Anterior cingulate cortex (tissue), 58 donors: ENCODE results near the gene ROR2.
"Not testable (repeated sequence)": the region's sequence is repeated elsewhere in the genome, so short reads cannot be mapped to it uniquely, and the experiment has no call there.

Experiments used
- DNase-seq, 58 donors: peaks; one replicate each; lab custom pipeline; 2025; lab: John Stamatoyannopoulos, UW

ROR2 gene

GRCh38 chr9:91564081-91564670, 385.9 kb downstream of the ROR2 start:
- no peak for DNase-seq

DNA sequence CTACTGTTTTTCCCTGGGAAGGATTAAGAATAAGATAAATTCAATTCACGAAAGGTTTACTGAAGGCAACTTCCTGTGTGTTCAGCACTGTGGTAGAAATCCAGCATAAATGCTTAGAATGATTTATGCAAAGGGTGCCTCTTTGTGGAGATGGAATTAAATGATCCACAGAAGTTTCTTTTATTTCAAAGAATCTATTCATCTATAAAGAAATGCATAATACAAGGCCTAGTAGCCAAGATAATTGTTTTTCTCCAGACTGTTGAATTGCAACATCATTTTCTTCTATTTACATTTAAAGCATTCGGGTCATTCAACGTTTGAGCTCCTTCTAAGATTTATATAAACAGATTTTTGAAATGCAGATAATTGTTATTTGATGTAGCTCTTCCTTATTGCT, 387.6 kb downstream of the ROR2 start:
- DNase-seq, result no peak

GRCh38 chr9:91560301-91560700, 389.7 kb downstream of the ROR2 start:
- DNase-seq, result no peak

DNA sequence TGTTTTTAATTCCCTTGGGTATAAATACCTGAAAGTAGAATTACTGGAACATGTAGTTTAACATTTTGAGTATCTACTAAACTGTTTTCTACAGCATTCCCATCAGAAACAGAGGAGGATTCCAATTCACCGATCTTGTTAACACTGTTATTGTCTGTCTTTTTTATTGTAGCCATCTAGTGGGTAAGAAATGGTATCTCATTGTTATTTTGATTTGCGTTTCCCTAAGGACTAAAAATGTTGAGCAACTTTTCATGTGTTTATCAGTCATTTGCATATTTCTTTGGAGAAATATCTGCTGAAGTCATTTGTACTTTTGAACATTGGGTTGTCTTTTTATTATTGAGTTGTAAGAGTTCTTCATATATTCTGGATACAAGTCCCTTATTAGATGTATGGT, 391.1 kb downstream of the ROR2 start:
- no peak for DNase-seq

DNA sequence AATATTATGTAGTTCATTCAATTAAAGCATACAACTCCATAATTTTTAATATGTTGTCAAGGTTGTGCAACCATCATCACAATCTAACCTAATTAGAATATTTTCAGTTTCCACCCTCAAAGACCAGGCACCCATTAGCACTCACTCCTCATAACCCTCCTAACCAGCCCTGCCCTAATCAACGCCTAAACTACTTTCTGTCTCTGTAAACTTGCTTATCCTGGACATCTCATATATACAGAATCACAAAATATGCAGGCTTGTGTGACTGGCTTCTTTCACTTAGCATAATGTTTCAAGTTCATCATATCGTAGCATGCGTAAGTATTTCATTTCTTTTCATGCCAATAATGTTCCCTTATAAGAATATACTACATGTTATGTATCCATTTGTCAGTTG, 391.6 kb downstream of the ROR2 start:
- no peak for DNase-seq

DNA sequence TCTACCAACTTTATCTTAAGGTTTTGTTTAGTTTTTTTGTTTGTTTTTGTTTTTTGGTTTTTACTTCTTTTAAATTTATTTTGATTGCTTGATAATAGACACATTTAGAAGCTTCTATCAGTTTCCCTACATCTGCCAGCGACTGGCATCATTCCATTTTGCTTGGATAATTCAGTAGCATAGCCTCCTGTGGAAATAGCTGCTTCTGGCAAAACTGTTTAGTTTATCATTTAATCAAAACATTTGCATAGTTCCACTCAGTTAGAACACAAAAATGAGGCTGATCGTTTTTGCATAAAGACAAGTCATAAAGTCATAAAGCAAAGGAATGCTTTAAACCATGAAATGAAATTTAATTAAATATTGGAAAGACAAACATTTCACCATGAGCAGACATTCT, 392.7 kb downstream of the ROR2 start:
- no peak for DNase-seq

- DNase-seq, result no peak
These were observed 394.9 kb downstream of the ROR2 start for GRCh38 chr9:91555132-91555531.

- DNase-seq, result no peak
These were observed 400.9 kb downstream of the ROR2 start for GRCh38 chr9:91549177-91549576.

GRCh38 chr9:91547081-91547480, 402.9 kb downstream of the ROR2 start:
- DNase-seq, result no peak

GRCh38 chr9:91546574-91546973, 403.5 kb downstream of the ROR2 start:
- no peak for DNase-seq

DNA sequence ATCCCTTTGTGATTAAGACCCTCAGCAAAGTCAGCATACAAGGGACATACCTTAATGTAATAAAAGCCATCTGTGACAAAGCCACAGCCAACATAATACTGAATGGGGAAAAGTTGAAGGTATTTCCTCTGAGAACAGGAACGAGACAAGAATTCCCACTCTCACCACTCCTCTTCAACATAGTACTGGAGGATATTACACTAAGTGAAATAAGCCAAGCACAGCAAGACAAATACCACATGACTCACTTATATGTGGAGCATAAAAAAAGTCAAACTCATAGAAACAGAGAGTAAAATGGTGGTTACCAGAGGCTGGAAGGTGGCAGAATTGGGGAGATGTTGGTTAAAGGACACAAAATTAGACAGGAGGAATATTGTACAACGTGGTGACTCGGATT, 408.3 kb downstream of the ROR2 start:
- no peak for DNase-seq

- DNase-seq, result not testable (repeated sequence)
These were observed 409.5 kb downstream of the ROR2 start for GRCh38 chr9:91540506-91540905.

GRCh38 chr9:91536211-91536691, 413.8 kb downstream of the ROR2 start:
- no peak for DNase-seq

- no peak for DNase-seq
These were observed 415.7 kb downstream of the ROR2 start for GRCh38 chr9:91534374-91534773.

DNA sequence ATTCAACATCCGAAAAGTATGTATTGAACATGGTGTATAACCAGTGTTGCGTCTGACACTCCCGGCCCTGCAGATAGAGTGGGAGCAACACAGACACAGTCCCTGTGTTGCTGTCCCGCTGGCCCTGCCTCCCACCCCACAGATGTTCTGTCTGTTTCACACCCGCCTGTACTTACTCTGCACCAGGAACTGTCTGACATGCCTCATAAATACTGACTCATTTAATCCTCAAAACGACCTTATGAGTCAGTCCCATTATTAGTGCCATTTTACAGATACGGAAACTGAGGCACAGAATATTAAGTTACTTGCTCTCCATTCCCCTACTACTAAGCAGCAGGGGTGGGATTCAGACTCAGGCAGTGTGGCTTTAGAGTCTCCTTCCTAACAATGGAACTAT, 416.6 kb downstream of the ROR2 start:
- DNase-seq, result no peak

DNA sequence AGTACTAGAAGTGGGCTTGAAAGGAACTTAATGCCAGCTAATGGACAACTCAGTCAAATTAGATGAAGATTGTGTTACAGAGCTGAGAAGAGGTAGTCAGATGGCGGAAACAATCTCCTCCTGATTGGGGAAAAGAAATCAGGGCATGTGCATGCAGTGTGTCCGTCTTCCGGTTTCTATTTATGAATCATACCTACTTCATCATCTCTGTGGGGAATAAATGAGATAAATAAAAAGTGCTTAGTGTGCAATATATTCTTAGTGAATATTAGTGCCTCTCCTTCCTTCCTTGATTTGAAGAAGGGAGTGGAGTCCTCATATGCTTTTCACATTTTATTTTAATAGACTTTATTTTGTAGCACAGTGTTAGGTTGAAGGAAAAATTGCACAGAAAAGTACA, 417.7 kb downstream of the ROR2 start:
- no peak for DNase-seq

GRCh38 chr9:91530829-91531228, 419.2 kb downstream of the ROR2 start:
- no peak for DNase-seq

- no peak for DNase-seq
These were observed 427.5 kb downstream of the ROR2 start for GRCh38 chr9:91522481-91522880.

DNA sequence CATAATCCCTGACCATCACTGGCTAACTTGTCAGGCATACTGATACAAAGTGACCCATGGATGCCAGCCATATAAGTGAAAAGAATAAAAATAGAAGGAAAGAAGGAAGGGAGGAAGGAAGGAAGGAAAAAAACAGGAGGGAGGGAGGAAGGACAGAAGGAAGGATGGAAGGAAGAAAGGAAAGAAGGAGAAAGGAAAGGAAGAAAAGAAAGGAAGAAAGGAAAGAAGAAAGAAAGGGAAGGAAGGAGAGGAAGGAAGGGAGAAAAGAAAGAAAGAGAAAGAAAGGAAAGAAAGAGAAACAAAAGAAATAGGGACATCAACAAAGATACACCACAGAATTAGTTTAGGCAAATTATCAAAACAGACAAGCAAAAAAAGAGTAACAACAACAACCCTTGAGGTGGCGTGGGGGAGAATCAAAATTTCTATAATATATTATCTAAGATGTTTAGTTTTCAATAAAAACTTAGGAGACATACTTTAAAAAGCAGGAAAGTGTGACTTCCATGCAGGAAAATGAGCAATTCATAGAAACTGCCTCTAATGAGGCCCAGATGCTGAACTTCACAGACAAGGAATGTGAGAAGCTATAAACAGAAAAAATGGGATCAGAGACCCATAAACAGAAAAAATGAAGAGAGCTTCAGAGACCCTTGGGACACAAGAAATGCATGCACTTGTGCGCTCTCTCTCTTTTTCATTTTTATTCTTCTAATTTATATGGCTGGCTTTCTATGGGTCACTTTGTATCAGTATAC, 430.3 kb downstream of the ROR2 start:
- no peak for DNase-seq

DNA sequence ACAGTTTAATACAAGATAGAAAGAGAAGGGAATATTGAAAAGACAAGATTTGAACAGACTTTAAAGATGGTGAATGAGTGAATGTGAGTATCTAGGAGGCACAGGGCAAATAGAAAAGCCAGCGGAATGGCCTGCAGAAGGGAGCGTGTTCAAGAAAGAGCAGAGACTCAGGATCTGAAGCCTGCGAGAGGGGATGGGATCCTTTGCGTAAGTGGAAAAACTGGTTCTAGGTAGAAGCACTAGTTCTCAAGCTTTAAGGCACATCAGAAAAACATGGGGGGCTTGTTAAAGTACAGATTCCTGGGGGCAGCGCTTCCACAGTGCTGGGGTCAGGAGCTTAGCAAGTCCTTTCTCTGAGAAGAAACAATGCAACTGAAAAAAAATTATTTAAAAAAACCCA, 431.6 kb downstream of the ROR2 start:
- DNase-seq, result no peak

DNA sequence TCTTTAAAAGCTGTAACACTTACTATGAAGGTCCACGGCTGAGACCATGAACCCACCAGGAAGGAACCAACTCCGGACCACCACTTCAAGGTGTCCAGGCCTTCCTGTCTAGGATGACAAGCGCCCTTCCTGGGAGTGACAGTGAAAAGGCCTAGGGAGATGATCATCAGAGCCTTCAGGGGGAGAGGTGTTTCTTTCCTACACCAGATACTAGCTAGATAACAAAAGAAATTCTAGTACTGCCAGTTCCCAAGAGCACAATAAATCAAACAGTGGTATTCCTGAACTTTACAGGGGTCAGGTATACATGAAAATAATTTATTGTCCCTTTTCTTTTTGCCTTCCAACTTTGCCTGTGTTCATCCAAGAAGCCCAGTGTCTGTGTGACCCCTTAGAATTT, 432.2 kb downstream of the ROR2 start:
- DNase-seq, result no peak

DNA sequence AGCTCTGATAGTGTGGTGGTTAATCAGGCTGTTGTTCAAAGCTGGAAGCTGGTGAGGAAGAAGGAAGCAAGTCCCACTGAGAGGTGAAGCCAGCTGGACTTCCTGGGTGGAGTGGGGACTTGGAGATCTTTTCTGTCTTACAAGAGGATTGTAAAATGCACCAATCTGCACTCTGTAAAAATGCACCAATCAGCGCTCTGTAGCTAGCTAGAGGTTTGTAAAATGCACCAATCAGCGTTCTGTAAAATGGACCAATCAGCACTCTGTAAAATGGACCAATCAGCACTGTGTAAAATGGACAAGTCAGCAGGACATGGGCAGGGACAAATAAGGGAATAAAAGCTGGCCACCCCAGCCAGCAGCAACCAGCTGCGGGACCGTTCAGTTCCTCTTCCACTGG, 432.7 kb downstream of the ROR2 start:
- not testable (repeated sequence) for DNase-seq
